PC-9 (cell line): ENCODE data around the gene DNAJB12. TPM values are rescaled to one million over a fixed set of nuclear protein-coding genes. Genes with fewer than 3 reads are reported as not detected.
"Not testable (repeated sequence)": the region's sequence is repeated elsewhere in the genome, so short reads cannot be mapped to it uniquely, and the experiment has no call there.

ENCODE experiments used
- BruUV-seq: library from RNA; stranded (reverse); fragments of 400-500 nt; replicated peaks from 2 replicates; lab custom pipeline; 2021; lab: Mats Ljungman, UMichigan
- CTCF ChIA-PET: fragments of 300-600 bp; sonication (Branson Sonifier 250); formaldehyde crosslinking; loops from one replicate; lab custom pipeline; 2022; ENCODE audit warnings: antibody characterized with exemption; lab: Charles Lee
- POLR2A ChIA-PET: fragments of 300-600 bp; sonication (Branson Sonifier 250); formaldehyde crosslinking; loops from one replicate; lab custom pipeline; 2022; ENCODE audit warnings: antibody characterized with exemption; ENCODE audit not compliant: unreplicated experiment; lab: Charles Lee
- DNase-seq, 2 experiments: peaks; one replicate each; pipeline versions ENCODE4 v3.0.0 to v3.0.0-alpha.2; 2015 to 2022; ENCODE audit warnings: mixed read lengths in 1 of 2
- H2AFZ ChIP-seq: fragments of 200-600 bp; sonication (generic); 2 replicates; pipeline ENCODE4 v1.8.1; 2017; ENCODE audit warnings: antibody characterized with exemption
- H3F3A ChIP-seq: fragments of 200-600 bp; sonication (generic); 2 replicates; pipeline ENCODE4 v1.8.1; 2017; ENCODE audit warnings: antibody characterized with exemption, mild to moderate bottlenecking, low read depth; ENCODE audit not compliant: insufficient read depth
- H3K27ac ChIP-seq: fragments of 200-600 bp; sonication (generic); 2 replicates; pipeline ENCODE4 v1.6.1; 2016; ENCODE audit warnings: mixed run types
- H3K27me3 ChIP-seq: fragments of 200-600 bp; sonication (generic); 2 replicates; pipeline ENCODE4 v1.6.1; 2016; ENCODE audit warnings: low read depth, mixed run types; ENCODE audit not compliant: insufficient read depth
- H3K36me3 ChIP-seq: fragments of 200-600 bp; sonication (generic); 2 replicates; pipeline ENCODE4 v1.6.1; 2016; ENCODE audit warnings: low read depth, mixed run types
- H3K4me1 ChIP-seq: fragments of 200-600 bp; sonication (generic); replicated peaks from 2 replicates; pipeline ENCODE4 v1.6.1; 2016; ENCODE audit warnings: mixed run types; ENCODE audit not compliant: insufficient read depth
- H3K4me2 ChIP-seq: fragments of 200-600 bp; sonication (generic); 2 replicates; pipeline ENCODE4 v1.6.1; 2017; ENCODE audit warnings: mixed run types
- H3K4me3 ChIP-seq: fragments of 200-600 bp; sonication (generic); 2 replicates; pipeline ENCODE4 v1.6.1; 2016; ENCODE audit warnings: mixed run types
- H3K79me2 ChIP-seq: fragments of 200-600 bp; sonication (generic); 2 replicates; pipeline ENCODE4 v1.6.1; 2017; ENCODE audit warnings: low read depth, mixed run types
- H3K9me2 ChIP-seq: fragments of 200-600 bp; sonication (generic); 2 replicates; pipeline ENCODE4 v1.8.1; 2017; ENCODE audit warnings: mild to moderate bottlenecking; ENCODE audit not compliant: insufficient read depth
- H3K9me3 ChIP-seq: fragments of 200-600 bp; sonication (generic); 2 replicates; pipeline ENCODE4 v1.8.1; 2016; ENCODE audit warnings: low read depth; ENCODE audit not compliant: insufficient read depth
- H4K20me1 ChIP-seq: fragments of 200-600 bp; sonication (generic); 2 replicates; pipeline ENCODE4 v1.8.1; 2017; ENCODE audit not compliant: insufficient read depth
- EZH2 ChIP-seq: fragments of 200-600 bp; sonication (generic); IDR thresholded peaks from 2 replicates; pipeline ENCODE4 v1.8.0; 2017; ENCODE audit warnings: antibody characterized with exemption, low read depth
- intact Hi-C: fragments of 100-400 bp; cut with micrococcal nuclease; formaldehyde crosslinking; loops from one replicate; pipeline ENCODE4 v1.10.0; 2022; ENCODE audit not compliant: unreplicated experiment
- total RNA-seq: library from RNA; stranded (reverse); gene quantifications from 2 replicates; pipeline ENCODE4 v1.2.3, GENCODE V29; 2021
- TF ChIP-seq, protein P1 (sequence below): fragments of 200-600 bp; sonication (generic); conservative IDR thresholded peaks from 2 replicates; pipeline ENCODE4 v1.6.1; 2017; ENCODE audit warnings: mixed run types, antibody characterized with exemption, mild to moderate bottlenecking, moderate library complexity

The DNAJB12 gene
- total RNA-seq, 1 experiment from 2014 or later: 46.9 TPM

DNA sequence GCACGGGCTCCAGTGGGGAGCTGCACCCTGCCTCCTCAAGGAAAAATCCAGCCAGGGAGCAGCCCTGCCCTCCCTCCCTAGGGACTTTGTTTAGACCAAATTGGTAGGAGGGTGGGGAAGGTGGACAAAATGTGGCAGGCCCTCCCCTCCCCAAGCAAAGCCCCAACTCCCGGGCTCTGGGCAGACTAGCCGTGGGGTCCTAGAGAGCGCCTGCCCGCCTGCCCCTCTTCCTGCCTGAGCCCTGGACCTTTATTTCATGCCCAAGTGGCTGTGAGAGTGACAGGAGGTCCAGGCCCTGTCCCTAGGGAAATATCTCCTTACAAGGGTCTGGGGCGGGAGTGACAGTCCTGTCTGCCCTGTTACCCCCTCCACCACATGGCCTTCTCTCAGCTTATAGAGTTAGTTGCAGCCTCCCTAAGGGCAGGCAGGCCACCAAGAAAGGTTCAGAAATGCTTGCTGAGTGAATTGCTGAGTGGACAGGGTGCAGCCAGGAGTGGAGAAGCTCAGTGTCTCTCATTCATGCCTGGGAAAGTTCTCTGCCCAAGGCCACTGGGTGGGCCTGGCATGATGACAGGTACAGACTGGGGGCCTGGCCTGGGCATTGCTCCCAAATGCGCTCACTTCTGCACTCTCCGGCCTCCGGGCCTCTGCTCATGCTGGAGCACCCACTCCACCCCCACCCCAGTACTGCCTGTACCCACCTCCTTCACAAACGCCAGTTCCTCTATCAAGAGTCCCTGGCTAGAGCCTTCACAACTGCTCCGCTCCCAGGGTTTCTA lies 25.2 kb downstream of the DNAJB12 start:
- ChIA-PET CTCF (interaction anchor here (0.6 to 1.1 kb wide), 3 partner anchors 21 to 267 kb away, joined by 3 to 9 read pairs (median 3); no protein-coding TSS in a partner anchor), POLR2A (interaction anchor here (0.6 kb wide), 2 partner anchors 56 kb away, joined by 4 to 6 read pairs; partner anchors contain the start of gene DDIT4)
- Histone ChIP-seq H3K4me2 (no peak overlapping the region), H3K27me3 (no peaks in the 10 kb centered on the region), H2AFZ (no peak overlapping the region), H3K36me3 (no peaks in the 10 kb centered on the region), H4K20me1 (no peaks in the 10 kb centered on the region), H3K9me2 (no peaks in the 10 kb centered on the region), H3K27ac (peak overlapping the region; percentile 95), H3K4me1 (peaks cover 72% of the 10 kb centered on the region), H3F3A (peaks cover 57% of the 10 kb centered on the region), H3K79me2 (no peaks in the 10 kb centered on the region), H3K9me3 (no peaks in the 10 kb centered on the region), H3K4me3 (no peak overlapping the region)
- no peak for TF ChIP-seq EZH2
- TF ChIP-seq, protein P1, sequence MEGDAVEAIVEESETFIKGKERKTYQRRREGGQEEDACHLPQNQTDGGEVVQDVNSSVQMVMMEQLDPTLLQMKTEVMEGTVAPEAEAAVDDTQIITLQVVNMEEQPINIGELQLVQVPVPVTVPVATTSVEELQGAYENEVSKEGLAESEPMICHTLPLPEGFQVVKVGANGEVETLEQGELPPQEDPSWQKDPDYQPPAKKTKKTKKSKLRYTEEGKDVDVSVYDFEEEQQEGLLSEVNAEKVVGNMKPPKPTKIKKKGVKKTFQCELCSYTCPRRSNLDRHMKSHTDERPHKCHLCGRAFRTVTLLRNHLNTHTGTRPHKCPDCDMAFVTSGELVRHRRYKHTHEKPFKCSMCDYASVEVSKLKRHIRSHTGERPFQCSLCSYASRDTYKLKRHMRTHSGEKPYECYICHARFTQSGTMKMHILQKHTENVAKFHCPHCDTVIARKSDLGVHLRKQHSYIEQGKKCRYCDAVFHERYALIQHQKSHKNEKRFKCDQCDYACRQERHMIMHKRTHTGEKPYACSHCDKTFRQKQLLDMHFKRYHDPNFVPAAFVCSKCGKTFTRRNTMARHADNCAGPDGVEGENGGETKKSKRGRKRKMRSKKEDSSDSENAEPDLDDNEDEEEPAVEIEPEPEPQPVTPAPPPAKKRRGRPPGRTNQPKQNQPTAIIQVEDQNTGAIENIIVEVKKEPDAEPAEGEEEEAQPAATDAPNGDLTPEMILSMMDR: no peak
- intact Hi-C loops: loop anchor here (2.0 to 10.0 kb wide), 3 partner anchors 159 to 1015 kb away; partner anchors contain the start of gene SLC29A3
- DNase-seq: peak in 1 of 2 experiments; percentile 20
- no TSS peak for BruUV-seq

DNA sequence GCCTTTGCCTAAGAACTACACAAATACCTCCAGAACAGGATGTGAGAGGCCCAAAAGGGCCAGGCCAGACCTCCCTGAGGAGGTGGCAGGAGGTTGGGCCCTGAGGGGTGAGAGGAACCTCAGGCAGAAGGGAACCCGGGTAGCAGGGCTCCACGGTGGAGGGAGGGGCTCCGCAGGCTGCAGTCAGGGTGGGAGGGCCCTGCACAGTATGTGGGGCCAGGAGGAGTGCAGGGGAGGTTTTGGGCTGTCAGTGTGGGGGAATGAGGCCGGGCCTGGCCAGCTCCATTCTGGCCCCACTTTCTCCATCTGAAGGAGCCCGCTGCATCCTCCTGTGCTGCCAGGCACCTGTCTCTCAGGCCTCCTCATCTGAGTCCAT lies 25.9 kb downstream of the DNAJB12 start:
- peak overlapping the region; percentile 25 for H3K4me2 ChIP-seq
- no peak for TF ChIP-seq EZH2
- TF ChIP-seq, protein P1: no peak
- intact Hi-C loops: loop anchor here (1.0 to 2.0 kb wide), 6 partner anchors 56 to 373 kb away; partner anchors contain the start of gene DDIT4
- H3K4me3 ChIP-seq: no peak overlapping the region
- H3K27ac ChIP-seq: peak overlapping the region; percentile 15; the same call in 1 of the 2 replicates
- peaks cover 79% of the 10 kb centered on the region for H3K4me1 ChIP-seq
- H3K36me3 ChIP-seq: no peaks in the 10 kb centered on the region
- H3K79me2 ChIP-seq: no peaks in the 10 kb centered on the region
- ChIA-PET CTCF (interaction anchor here (1.0 to 1.6 kb wide), 3 partner anchors 20 to 68 kb away, joined by 3 to 4 read pairs (median 3); no protein-coding TSS in a partner anchor), POLR2A (interaction anchor here (0.5 kb wide), 1 partner anchor 13 kb away, joined by 4 read pairs; no protein-coding TSS in a partner anchor)
- DNase-seq: peak in 1 of 2 experiments; percentile 32
- H3F3A ChIP-seq: peaks cover 57% of the 10 kb centered on the region
- no peak overlapping the region for H2AFZ ChIP-seq
- H3K27me3 ChIP-seq: no peaks in the 10 kb centered on the region
- H4K20me1 ChIP-seq: no peaks in the 10 kb centered on the region
- H3K9me3 ChIP-seq: no peaks in the 10 kb centered on the region
- BruUV-seq: no TSS peak
- no peaks in the 10 kb centered on the region for H3K9me2 ChIP-seq

DNA sequence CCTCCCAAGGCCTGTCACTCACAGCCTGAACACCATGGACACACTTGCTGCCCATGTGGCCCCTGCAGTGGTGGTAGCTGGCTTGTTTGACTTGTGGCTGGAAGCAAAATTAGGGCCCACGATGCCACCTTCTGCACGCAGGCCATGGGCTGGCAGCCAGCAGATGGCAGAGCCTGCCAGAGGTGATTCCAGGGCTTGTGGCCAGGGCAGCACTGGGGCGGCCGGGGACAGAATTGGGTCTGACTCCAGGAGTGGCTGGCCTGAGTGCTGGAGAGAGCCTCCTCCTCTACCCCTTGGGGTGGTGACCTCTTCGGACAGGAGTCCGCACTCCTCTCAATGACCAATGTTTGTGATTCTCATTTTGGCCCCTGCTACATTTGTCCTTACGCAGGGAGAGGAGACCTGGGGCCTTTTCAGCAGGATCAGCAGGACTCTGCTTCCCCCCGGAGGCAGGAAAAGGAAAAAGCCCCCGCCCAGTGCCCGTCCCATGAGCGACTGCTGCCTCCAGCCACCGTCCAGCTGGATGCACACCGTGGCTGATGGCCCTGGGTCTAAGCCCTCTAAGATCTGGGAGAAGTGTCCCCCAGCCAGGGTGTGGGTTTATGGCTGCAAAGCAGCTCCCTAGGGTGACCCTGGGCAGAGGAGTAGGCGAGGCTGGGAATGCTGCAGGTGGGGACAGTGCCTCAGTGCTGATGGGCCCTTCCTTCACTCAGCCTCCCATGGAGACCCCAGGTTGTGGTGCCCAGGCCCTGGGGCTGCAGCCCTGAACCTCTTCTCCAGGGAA lies 26.5 kb downstream of the DNAJB12 start:
- BruUV-seq: no TSS peak
- Histone ChIP-seq H3K27ac (peak overlapping the region; percentile 22), H3K9me2 (no peaks in the 10 kb centered on the region), H4K20me1 (no peaks in the 10 kb centered on the region), H3K9me3 (no peaks in the 10 kb centered on the region), H3K36me3 (no peaks in the 10 kb centered on the region), H3K4me3 (no peak overlapping the region), H3K4me2 (peak overlapping the region; percentile 25), H3K4me1 (peaks cover 84% of the 10 kb centered on the region), H3K79me2 (no peaks in the 10 kb centered on the region), H2AFZ (no peak overlapping the region), H3F3A (peaks cover 56% of the 10 kb centered on the region), H3K27me3 (no peaks in the 10 kb centered on the region)
- POLR2A ChIA-PET: interaction anchor here (0.5 to 1.0 kb wide), 4 partner anchors 11 to 53 kb away, joined by 3 to 21 read pairs (median 5); no protein-coding TSS in a partner anchor
- intact Hi-C loops: loop anchor here (1.0 to 2.0 kb wide), 6 partner anchors 55 to 372 kb away; partner anchors contain the start of gene DDIT4
- CTCF ChIA-PET: interaction anchor here (0.9 to 1.6 kb wide), 4 partner anchors 9 to 200 kb away, joined by 3 to 13 read pairs (median 4); no protein-coding TSS in a partner anchor
- TF ChIP-seq, protein P1: peak; percentile 72
- TF ChIP-seq EZH2: no peak
- DNase-seq: peak; percentile 52 to 84

DNA sequence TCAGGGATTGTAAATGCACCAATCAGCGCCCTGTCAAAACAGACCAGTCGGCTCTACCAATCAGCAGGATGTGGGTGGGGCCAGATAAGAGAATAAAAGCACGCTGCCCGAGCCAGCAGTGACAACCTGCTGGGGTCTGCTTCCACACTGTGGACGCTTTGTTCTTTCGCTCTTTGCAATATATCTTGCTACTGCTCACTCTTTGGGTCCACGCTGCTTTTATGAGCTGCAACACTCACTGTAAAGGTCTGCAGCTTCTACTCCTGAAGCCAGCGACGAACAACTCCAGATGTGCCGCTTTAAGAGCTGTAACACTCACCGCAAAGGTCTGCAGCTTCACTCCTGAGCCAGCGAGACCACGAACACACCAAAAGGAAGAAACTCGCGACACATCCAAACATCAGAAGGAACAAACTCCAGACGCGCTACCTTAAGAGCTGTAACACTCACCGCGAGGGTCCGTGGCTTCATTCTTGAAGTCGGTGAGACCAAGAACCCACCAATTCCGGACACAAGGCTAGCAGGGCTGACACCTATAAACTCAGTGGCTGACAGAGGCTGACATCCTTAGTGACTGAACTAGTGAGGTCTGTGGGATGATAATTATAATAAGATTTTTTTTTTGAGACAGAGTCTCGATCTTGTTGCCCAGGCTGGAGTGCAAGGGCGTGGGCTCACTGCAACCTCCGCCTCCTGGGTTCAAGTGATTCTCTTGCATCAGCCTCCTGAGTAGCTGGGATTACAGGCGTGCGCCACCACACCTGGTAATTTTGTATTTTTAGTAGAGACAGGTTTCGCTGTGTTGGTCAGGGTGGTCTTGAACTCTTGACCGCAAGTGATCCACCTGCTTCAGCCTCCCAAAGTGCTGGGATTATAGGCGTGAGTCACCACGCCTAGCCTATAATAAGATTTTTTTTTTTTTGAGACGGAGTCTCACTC lies 27.8 kb downstream of the DNAJB12 start:
- intact Hi-C loops, H3K36me3 ChIP-seq, H3K27me3 ChIP-seq, DNase-seq, H3K9me3 ChIP-seq, H3K9me2 ChIP-seq, H4K20me1 ChIP-seq, H3K4me2 ChIP-seq, H2AFZ ChIP-seq, H3K79me2 ChIP-seq, BruUV-seq, H3K4me3 ChIP-seq, H3K27ac ChIP-seq, POLR2A ChIA-PET: not testable (repeated sequence)
- Histone ChIP-seq H3K4me1 (peaks cover 87% of the 10 kb centered on the region), H3F3A (peaks cover 62% of the 10 kb centered on the region)
- CTCF ChIA-PET: interaction anchor here (0.9 to 1.6 kb wide), 2 partner anchors 51 to 199 kb away, joined by 3 to 4 read pairs; no protein-coding TSS in a partner anchor
